SK-N-SH (cell line): ENCODE data around the gene DLL4. TPM values are rescaled to one million over a fixed set of nuclear protein-coding genes. Genes with fewer than 3 reads are reported as not detected.

ENCODE experiments used
- CTCF ChIA-PET: fragments of 300-600, 350-600 bp; formaldehyde crosslinking; extraction: SDS; loops from one replicate; lab custom pipeline; 2021; lab: Yijun Ruan, JAX
- POLR2A ChIA-PET: fragments of 350-600 bp; sonication (Branson Sonifier 250); formaldehyde crosslinking; extraction: SDS; loops from one replicate; lab custom pipeline; 2020; ENCODE audit warnings: antibody characterized with exemption, inconsistent platforms; lab: Yijun Ruan, JAX
- DNase-seq: peaks from one replicate; pipeline ENCODE4 v3.0.0; 2012
- H2AFZ ChIP-seq: fragments of 200-600 bp; sonication (generic); 2 replicates; pipeline ENCODE4 v1.8.1; 2016; ENCODE audit warnings: antibody characterized with exemption, mild to moderate bottlenecking, low read depth
- H3F3A ChIP-seq: fragments of 200-600 bp; sonication (generic); replicated peaks from 2 replicates; pipeline ENCODE3; 2016; ENCODE audit warnings: antibody characterized with exemption, mild to moderate bottlenecking; ENCODE audit not compliant: insufficient read depth
- H3K27ac ChIP-seq, 2 experiments: fragments of 200-500 bp in 1 of 2; fragments of 200-600 bp in 1 of 2; sonication (Bioruptor generic) in 1 of 2; sonication (generic), shearing (Covaris generic) in 1 of 2; 2 replicates each; pipeline versions ENCODE4 v1.5.1 to v1.6.1; 2014 to 2016; ENCODE audit warnings: low read depth in 2 of 2, inconsistent platforms in 1 of 2, low read length in 1 of 2, mild to moderate bottlenecking in 1 of 2, mixed read lengths in 1 of 2
- H3K27me3 ChIP-seq: fragments of 200-600 bp; sonication (generic), shearing (Covaris generic); 2 replicates; pipeline ENCODE4 v1.6.1; 2016; ENCODE audit warnings: mixed run types; ENCODE audit not compliant: insufficient read depth
- H3K36me3 ChIP-seq, 2 experiments: fragments of 200-500 bp in 1 of 2; fragments of 200-600 bp in 1 of 2; sonication (Bioruptor generic) in 1 of 2; sonication (generic) in 1 of 2; replicated peaks in 1 of 2; 2 replicates each; pipeline versions ENCODE3 to v1.5.1; 2014 to 2016; ENCODE audit warnings: low read length in 1 of 2, mild to moderate bottlenecking in 1 of 2; ENCODE audit not compliant: insufficient read depth in 2 of 2, control insufficient read depth in 1 of 2
- H3K4me1 ChIP-seq, 2 experiments: fragments of 200-500 bp in 1 of 2; fragments of 200-600 bp in 1 of 2; sonication (Bioruptor generic) in 1 of 2; sonication (generic), shearing (Covaris generic) in 1 of 2; 2 replicates each; pipeline versions ENCODE4 v1.5.1 to v1.6.1; 2014 to 2016; ENCODE audit warnings: low read depth in 1 of 2, low read length in 1 of 2, mixed run types in 1 of 2; ENCODE audit not compliant: insufficient read depth in 2 of 2, control insufficient read depth in 1 of 2
- H3K4me2 ChIP-seq: fragments of 200-600 bp; sonication (generic), shearing (Covaris generic); 2 replicates; pipeline ENCODE4 v1.6.1; 2017; ENCODE audit warnings: mixed run types
- H3K4me3 ChIP-seq, 2 experiments: fragments of 200-500 bp in 1 of 2; fragments of 200-600 bp in 1 of 2; sonication (Bioruptor generic) in 1 of 2; sonication (generic), shearing (Covaris generic) in 1 of 2; 2 replicates each; pipeline versions ENCODE4 v1.5.1 to v1.8.1; 2014 to 2016; ENCODE audit warnings: low read depth in 2 of 2, inconsistent platforms in 1 of 2, low read length in 1 of 2, mild to moderate bottlenecking in 1 of 2, mixed read lengths in 1 of 2, moderate library complexity in 1 of 2
- H3K79me2 ChIP-seq: fragments of 200-600 bp; sonication (generic); 2 replicates; pipeline ENCODE4 v1.8.1; 2017; ENCODE audit warnings: mild to moderate bottlenecking; ENCODE audit not compliant: insufficient read depth
- H3K9ac ChIP-seq: fragments of 200-600 bp; sonication (generic); 2 replicates; pipeline ENCODE4 v1.6.1; 2017; ENCODE audit warnings: mixed run types
- H3K9me2 ChIP-seq: fragments of 200-600 bp; sonication (generic); 2 replicates; pipeline ENCODE4 v1.6.1; 2017; ENCODE audit warnings: mixed run types
- H3K9me3 ChIP-seq: fragments of 200-600 bp; sonication (generic); 2 replicates; pipeline ENCODE4 v1.6.1; 2017; ENCODE audit warnings: mixed run types, mild to moderate bottlenecking, moderate library complexity
- H4K20me1 ChIP-seq: fragments of 200-600 bp; sonication (generic); 2 replicates; pipeline ENCODE4 v1.6.1; 2017; ENCODE audit warnings: mild to moderate bottlenecking, mixed run types; ENCODE audit not compliant: insufficient read depth
- CHD2 ChIP-seq: fragments of 150-350 bp; IDR thresholded peaks from 2 replicates; pipeline ENCODE4 v1.6.1; 2018; ENCODE audit warnings: low read length; ENCODE audit not compliant: partially characterized antibody
- ELF1 ChIP-seq: IDR thresholded peaks from 2 replicates; pipeline ENCODE4 v1.4.0; 2012
- EZH2phosphoT487 ChIP-seq: fragments of 200-600 bp; sonication (generic); IDR thresholded peaks from 2 replicates; pipeline ENCODE4 v1.6.1; 2017; ENCODE audit warnings: low read depth, mixed run types, mild to moderate bottlenecking, antibody characterized with exemption, moderate library complexity, borderline replicate concordance
- FOSL2 ChIP-seq: IDR thresholded peaks from 2 replicates; pipeline ENCODE4 v1.4.0; 2012; ENCODE audit warnings: low read depth, mild to moderate bottlenecking, moderate library complexity, borderline replicate concordance
- FOXJ3 ChIP-seq: sonication (generic); formaldehyde crosslinking; IDR thresholded peaks from 2 replicates; pipeline ENCODE4 v1.5.1; 2020; ENCODE audit warnings: mild to moderate bottlenecking, missing genetic modification reagents
- GATA2 ChIP-seq: sonication (generic); formaldehyde crosslinking; IDR thresholded peaks from 2 replicates; pipeline ENCODE4 v1.5.0; 2020; ENCODE audit warnings: mild to moderate bottlenecking, missing genetic modification reagents
- IRF3 ChIP-seq: fragments of 150-350 bp; IDR thresholded peaks from 2 replicates; pipeline ENCODE4 v1.6.1; 2016; ENCODE audit warnings: mild to moderate bottlenecking, low read depth, low read length
- JUND ChIP-seq: IDR thresholded peaks from 2 replicates; pipeline ENCODE4 v1.4.0; 2012
- MAX ChIP-seq: IDR thresholded peaks from 2 replicates; pipeline ENCODE4 v1.4.0; 2012; ENCODE audit warnings: low read depth
- MEF2A ChIP-seq: IDR thresholded peaks from 2 replicates; pipeline ENCODE4 v1.4.0; 2012; ENCODE audit warnings: low read depth, borderline replicate concordance
- POLR2AphosphoS5 ChIP-seq: IDR thresholded peaks from 2 replicates; pipeline ENCODE4 v1.6.1; 2012; ENCODE audit warnings: low read depth, low read length
- RXRA ChIP-seq: IDR thresholded peaks from 2 replicates; pipeline ENCODE4 v1.4.0; 2012; ENCODE audit warnings: low read depth, mild to moderate bottlenecking, borderline replicate concordance
- SIN3A ChIP-seq: IDR thresholded peaks from 2 replicates; pipeline ENCODE4 v1.6.1; 2012; ENCODE audit warnings: low read depth, mild to moderate bottlenecking, low read length, moderate library complexity, borderline replicate concordance
- TCF12 ChIP-seq: IDR thresholded peaks from 2 replicates; pipeline ENCODE4 v1.4.0; 2012
- TEAD4 ChIP-seq: IDR thresholded peaks from 2 replicates; pipeline ENCODE4 v1.4.0; 2012; ENCODE audit warnings: mild to moderate bottlenecking, borderline replicate concordance; ENCODE audit not compliant: insufficient read depth
- ZBTB33 ChIP-seq: IDR thresholded peaks from 2 replicates; pipeline ENCODE4 v1.4.0; 2012; ENCODE audit warnings: low read depth, borderline replicate concordance
- WGBS: methylation state at CpG from one replicate; pipeline ENCODE4 v1.1.6; 2017; ENCODE audit warnings: low lambda C conversion rate; 5-methylcytosine and 5-hydroxymethylcytosine counted together
- polyA plus RNA-seq, 3 experiments: library from polyadenylated mRNA; depleted of rRNA; stranded (reverse); fragments of >200 nt; gene quantifications; 2 replicates each; pipeline ENCODE4 v1.2.3, GENCODE V29; 2012
- TF ChIP-seq, protein P1 (sequence below): fragments of 150-350 bp; IDR thresholded peaks from 2 replicates; pipeline ENCODE4 v1.6.1; 2017; ENCODE audit warnings: antibody characterized with exemption, low read length, low read depth, borderline replicate concordance
- TF ChIP-seq, protein P2 (sequence below): IDR thresholded peaks from 2 replicates; pipeline ENCODE4 v1.6.1; 2012; ENCODE audit warnings: mild to moderate bottlenecking, low read depth, low read length, moderate library complexity
- TF ChIP-seq, protein P3 (sequence below): IDR thresholded peaks from 2 replicates; pipeline ENCODE4; 2012

DLL4 gene
- polyA plus RNA-seq, 1 of the 3 experiments (the other 2 are of a cell fraction): 0.03 TPM

- TF ChIP-seq RXRA (no peak), TCF12 (no peak), IRF3 (no peak), CHD2 (no peak), FOSL2 (no peak), POLR2AphosphoS5 (no peak), TEAD4 (no peak)
- TF ChIP-seq, protein P1, sequence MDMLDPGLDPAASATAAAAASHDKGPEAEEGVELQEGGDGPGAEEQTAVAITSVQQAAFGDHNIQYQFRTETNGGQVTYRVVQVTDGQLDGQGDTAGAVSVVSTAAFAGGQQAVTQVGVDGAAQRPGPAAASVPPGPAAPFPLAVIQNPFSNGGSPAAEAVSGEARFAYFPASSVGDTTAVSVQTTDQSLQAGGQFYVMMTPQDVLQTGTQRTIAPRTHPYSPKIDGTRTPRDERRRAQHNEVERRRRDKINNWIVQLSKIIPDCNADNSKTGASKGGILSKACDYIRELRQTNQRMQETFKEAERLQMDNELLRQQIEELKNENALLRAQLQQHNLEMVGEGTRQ: no peak
These were observed 2.3 kb upstream of the DLL4 start (continued) for GRCh38 chr15:40926659-40927494.

DNA sequence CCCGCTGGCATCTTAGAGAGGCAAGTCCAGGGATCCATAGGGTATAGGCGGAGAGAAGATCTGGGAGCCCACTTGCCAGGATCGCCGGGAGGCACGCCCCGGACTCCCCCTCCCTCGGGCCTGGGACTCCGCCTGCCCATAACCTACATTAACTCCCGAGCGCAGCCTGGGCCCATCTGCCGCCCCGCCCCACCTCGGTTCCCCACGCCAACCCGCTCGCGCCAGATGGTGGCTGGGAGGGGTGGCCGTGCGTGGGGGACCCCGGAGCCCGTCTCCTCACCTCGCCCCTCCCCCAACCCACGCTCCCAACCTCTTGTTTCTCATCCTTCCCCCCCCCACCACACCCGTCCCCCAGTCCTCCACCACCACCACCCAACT is 1.7 kb upstream of the DLL4 start:
- Histone ChIP-seq H2AFZ (no peak overlapping the region), H3F3A (no peaks in the 10 kb centered on the region), H3K9me3 (no peaks in the 10 kb centered on the region), H3K36me3 (no peaks in the 10 kb centered on the region), H3K79me2 (no peaks in the 10 kb centered on the region), H3K9ac (no peak overlapping the region), H4K20me1 (no peaks in the 10 kb centered on the region), H3K4me1 (peaks cover 17 to 44% of the 10 kb centered on the region in 2 experiments; a peak in 2 of 4 replicates), H3K9me2 (no peaks in the 10 kb centered on the region)
- CTCF ChIA-PET: interaction anchor here (1.0 to 33.6 kb wide), 7 partner anchors 13 to 260 kb away, joined by 3 to 675 read pairs (median 5); partner anchors contain the start of genes CHAC1 and VPS18
- WGBS: 6% methylated on average over 12 of the region's 24 CpGs
- POLR2A ChIA-PET: interaction anchor here (1.1 to 1.8 kb wide), 2 partner anchors 14 to 27 kb away, joined by 4 to 5 read pairs; no protein-coding TSS in a partner anchor
- DNase-seq: peak; percentile 62
- no peak for TF ChIP-seq ELF1
- TF ChIP-seq EZH2phosphoT487: no peak
- TF ChIP-seq ZBTB33: no peak
- no peak for TF ChIP-seq CHD2
- TF ChIP-seq MEF2A: no peak
- no peak for TF ChIP-seq IRF3
- no peak for TF ChIP-seq FOXJ3 (CRISPR knock-in tag)
- no peak for TF ChIP-seq FOSL2
- TF ChIP-seq, protein P2, sequence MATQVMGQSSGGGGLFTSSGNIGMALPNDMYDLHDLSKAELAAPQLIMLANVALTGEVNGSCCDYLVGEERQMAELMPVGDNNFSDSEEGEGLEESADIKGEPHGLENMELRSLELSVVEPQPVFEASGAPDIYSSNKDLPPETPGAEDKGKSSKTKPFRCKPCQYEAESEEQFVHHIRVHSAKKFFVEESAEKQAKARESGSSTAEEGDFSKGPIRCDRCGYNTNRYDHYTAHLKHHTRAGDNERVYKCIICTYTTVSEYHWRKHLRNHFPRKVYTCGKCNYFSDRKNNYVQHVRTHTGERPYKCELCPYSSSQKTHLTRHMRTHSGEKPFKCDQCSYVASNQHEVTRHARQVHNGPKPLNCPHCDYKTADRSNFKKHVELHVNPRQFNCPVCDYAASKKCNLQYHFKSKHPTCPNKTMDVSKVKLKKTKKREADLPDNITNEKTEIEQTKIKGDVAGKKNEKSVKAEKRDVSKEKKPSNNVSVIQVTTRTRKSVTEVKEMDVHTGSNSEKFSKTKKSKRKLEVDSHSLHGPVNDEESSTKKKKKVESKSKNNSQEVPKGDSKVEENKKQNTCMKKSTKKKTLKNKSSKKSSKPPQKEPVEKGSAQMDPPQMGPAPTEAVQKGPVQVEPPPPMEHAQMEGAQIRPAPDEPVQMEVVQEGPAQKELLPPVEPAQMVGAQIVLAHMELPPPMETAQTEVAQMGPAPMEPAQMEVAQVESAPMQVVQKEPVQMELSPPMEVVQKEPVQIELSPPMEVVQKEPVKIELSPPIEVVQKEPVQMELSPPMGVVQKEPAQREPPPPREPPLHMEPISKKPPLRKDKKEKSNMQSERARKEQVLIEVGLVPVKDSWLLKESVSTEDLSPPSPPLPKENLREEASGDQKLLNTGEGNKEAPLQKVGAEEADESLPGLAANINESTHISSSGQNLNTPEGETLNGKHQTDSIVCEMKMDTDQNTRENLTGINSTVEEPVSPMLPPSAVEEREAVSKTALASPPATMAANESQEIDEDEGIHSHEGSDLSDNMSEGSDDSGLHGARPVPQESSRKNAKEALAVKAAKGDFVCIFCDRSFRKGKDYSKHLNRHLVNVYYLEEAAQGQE: no peak
- no peak for TF ChIP-seq SIN3A
- no peak for TF ChIP-seq TCF12
- TF ChIP-seq MAX: no peak
- TF ChIP-seq JUND: no peak
- TF ChIP-seq, protein P3, sequence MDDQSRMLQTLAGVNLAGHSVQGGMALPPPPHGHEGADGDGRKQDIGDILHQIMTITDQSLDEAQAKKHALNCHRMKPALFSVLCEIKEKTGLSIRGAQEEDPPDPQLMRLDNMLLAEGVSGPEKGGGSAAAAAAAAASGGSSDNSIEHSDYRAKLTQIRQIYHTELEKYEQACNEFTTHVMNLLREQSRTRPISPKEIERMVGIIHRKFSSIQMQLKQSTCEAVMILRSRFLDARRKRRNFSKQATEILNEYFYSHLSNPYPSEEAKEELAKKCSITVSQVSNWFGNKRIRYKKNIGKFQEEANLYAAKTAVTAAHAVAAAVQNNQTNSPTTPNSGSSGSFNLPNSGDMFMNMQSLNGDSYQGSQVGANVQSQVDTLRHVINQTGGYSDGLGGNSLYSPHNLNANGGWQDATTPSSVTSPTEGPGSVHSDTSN: no peak
- no peak for TF ChIP-seq GATA2 (CRISPR knock-in tag)
- TF ChIP-seq, all 33 proteins: peak for 0
- Histone ChIP-seq H3K4me2 (peak overlapping the region; percentile 92; the same call in 1 of the 2 replicates), H3K27ac (no peak overlapping the region), H3K4me3 (peak overlapping the region in 1 of 2 experiments; percentile 33; a peak in 2 of 4 replicates), H3K27me3 (peaks cover 53% of the 10 kb centered on the region)
